UCSD-AML1 (cell line): ENCODE results near the gene OTOS.

Experiments used
- DNase-seq: peaks from one replicate; lab custom pipeline; 2025; ENCODE audit not compliant: unreplicated experiment; lab: John Stamatoyannopoulos, UW

The OTOS gene

GRCh38 chr2:240168041-240168440 lies 27.6 kb upstream of the OTOS start:
- no peak for DNase-seq

GRCh38 chr2:240167588-240167880 lies 27.1 kb upstream of the OTOS start:
- DNase-seq: no peak

- no peak for DNase-seq
Measured at GRCh38 chr2:240166761-240167587, 26.5 kb upstream of the OTOS start.

- DNase-seq: no peak
Measured at GRCh38 chr2:240166191-240166590, 25.7 kb upstream of the OTOS start.

GRCh38 chr2:240165661-240166060 lies 25.2 kb upstream of the OTOS start:
- DNase-seq: no peak

- DNase-seq: no peak
Measured at GRCh38 chr2:240165034-240165433, 24.6 kb upstream of the OTOS start.

GRCh38 chr2:240164586-240164985 lies 24.1 kb upstream of the OTOS start:
- no peak for DNase-seq

- DNase-seq: no peak
Measured at GRCh38 chr2:240163844-240164574, 23.6 kb upstream of the OTOS start.

GRCh38 chr2:240162939-240163714 lies 22.7 kb upstream of the OTOS start:
- DNase-seq: no peak

GRCh38 chr2:240162531-240162930 lies 22.1 kb upstream of the OTOS start:
- DNase-seq: no peak

GRCh38 chr2:240162032-240162431 lies 21.6 kb upstream of the OTOS start:
- no peak for DNase-seq

GRCh38 chr2:240161087-240161750 lies 20.8 kb upstream of the OTOS start:
- no peak for DNase-seq

GRCh38 chr2:240160291-240161086 lies 20.0 kb upstream of the OTOS start:
- no peak for DNase-seq

- DNase-seq: no peak
Measured at GRCh38 chr2:240159251-240159839, 18.9 kb upstream of the OTOS start.

GRCh38 chr2:240157147-240157470 lies 16.7 kb upstream of the OTOS start:
- no peak for DNase-seq

- DNase-seq: no peak
Measured at GRCh38 chr2:240156435-240157146, 16.1 kb upstream of the OTOS start.

GRCh38 chr2:240155745-240156390 lies 15.4 kb upstream of the OTOS start:
- no peak for DNase-seq

- DNase-seq: no peak
Measured at GRCh38 chr2:240155048-240155744, 14.7 kb upstream of the OTOS start.

- DNase-seq: no peak
Measured at GRCh38 chr2:240154606-240155005, 14.1 kb upstream of the OTOS start.
